ENCODE data around the gene MYL12B. TPM values are rescaled to one million over a fixed set of nuclear protein-coding genes. Genes with fewer than 3 reads are reported as not detected.
"Not testable (repeated sequence)": the region's sequence is repeated elsewhere in the genome, so short reads cannot be mapped to it uniquely, and the experiment has no call there.

The MYL12B gene
- total RNA-seq, 1 donor from 2014 or later, result 689 TPM

GRCh38 chr18:3297025-3297984, 35.4 kb downstream of the MYL12B start:
- DNase-seq (ENCODE audit: low read depth), result peak; percentile 92

- DNase-seq (ENCODE audit: low read depth), result no peak
These were observed 42.9 kb downstream of the MYL12B start for GRCh38 chr18:3304832-3305231.

- peak; percentile 95 for DNase-seq (ENCODE audit: low read depth)
These were observed 43.4 kb downstream of the MYL12B start for GRCh38 chr18:3305354-3305762.

- DNase-seq (ENCODE audit: low read depth), result no peak
These were observed 44.0 kb downstream of the MYL12B start for GRCh38 chr18:3305933-3306332.

GRCh38 chr18:3306391-3306790, 44.5 kb downstream of the MYL12B start:
- no peak for DNase-seq (ENCODE audit: low read depth)

GRCh38 chr18:3313685-3314084, 51.8 kb downstream of the MYL12B start:
- DNase-seq (ENCODE audit: low read depth), result no peak

GRCh38 chr18:3315344-3315743, 53.4 kb downstream of the MYL12B start:
- DNase-seq (ENCODE audit: low read depth), result not testable (repeated sequence)

GRCh38 chr18:3319399-3319798, 57.5 kb downstream of the MYL12B start:
- DNase-seq (ENCODE audit: low read depth), result no peak

- DNase-seq (ENCODE audit: low read depth), result no peak
These were observed 58.0 kb downstream of the MYL12B start for GRCh38 chr18:3319894-3320454.

GRCh38 chr18:3321133-3321812, 59.3 kb downstream of the MYL12B start:
- DNase-seq (ENCODE audit: low read depth), result peak; percentile 93

GRCh38 chr18:3323900-3324299, 62.0 kb downstream of the MYL12B start:
- DNase-seq (ENCODE audit: low read depth), result no peak

Other genes with a start within 250 kb of the MYL12B start
- gene LPIN2, start 249.0 kb upstream of the MYL12B start, total RNA-seq, result 29.3 and 56.0 TPM in 2 replicates
- gene MYOM1, start 42.2 kb upstream of the MYL12B start, total RNA-seq, result 0.99 TPM in 1 of 2 replicates, not detected in the other
- gene MYL12A, start 14.3 kb upstream of the MYL12B start, total RNA-seq, result 907 and 2,004 TPM in 2 replicates
- gene TGIF1, start 188.0 kb downstream of the MYL12B start, total RNA-seq, result 295 and 343 TPM in 2 replicates

Data from renal cortical epithelial cell (primary cell).